ENCODE results near the gene DCAF8L2.
"Not testable (repeated sequence)": the region's sequence is repeated elsewhere in the genome, so short reads cannot be mapped to it uniquely, and the experiment has no call there.

DCAF8L2 gene

GRCh38 chrX:27680726-27681125 is 90.6 kb downstream of the DCAF8L2 start:
- no peak for DNase-seq

- not testable (repeated sequence) for DNase-seq
These were observed 93.5 kb downstream of the DCAF8L2 start for GRCh38 chrX:27683566-27684208.

GRCh38 chrX:27694667-27695066 is 104.5 kb downstream of the DCAF8L2 start:
- DNase-seq: no peak

- DNase-seq: no peak
These were observed 116.4 kb downstream of the DCAF8L2 start for GRCh38 chrX:27706526-27706925.

GRCh38 chrX:27715610-27716009 is 125.5 kb downstream of the DCAF8L2 start:
- no peak for DNase-seq

- no peak for DNase-seq
These were observed 138.1 kb downstream of the DCAF8L2 start for GRCh38 chrX:27728291-27728690.

GRCh38 chrX:27731962-27732361 is 141.8 kb downstream of the DCAF8L2 start:
- no peak for DNase-seq

GRCh38 chrX:27735914-27736313 is 145.8 kb downstream of the DCAF8L2 start:
- no peak for DNase-seq

GRCh38 chrX:27740933-27741332 is 150.8 kb downstream of the DCAF8L2 start:
- no peak for DNase-seq

- DNase-seq: not testable (repeated sequence)
These were observed 153.4 kb downstream of the DCAF8L2 start for GRCh38 chrX:27743521-27743920.

GRCh38 chrX:27746516-27746915 is 156.4 kb downstream of the DCAF8L2 start:
- DNase-seq: no peak

GRCh38 chrX:27750298-27750697 is 160.2 kb downstream of the DCAF8L2 start:
- DNase-seq: not testable (repeated sequence)

- no peak for DNase-seq
These were observed 161.8 kb downstream of the DCAF8L2 start for GRCh38 chrX:27751976-27752375.

- DNase-seq: no peak
These were observed 175.6 kb downstream of the DCAF8L2 start for GRCh38 chrX:27765718-27766117.

GRCh38 chrX:27767387-27767786 is 177.2 kb downstream of the DCAF8L2 start:
- DNase-seq: no peak

- no peak for DNase-seq
These were observed 185.8 kb downstream of the DCAF8L2 start for GRCh38 chrX:27775984-27776383.

- no peak for DNase-seq
These were observed 206.6 kb downstream of the DCAF8L2 start for GRCh38 chrX:27796640-27797257.

GRCh38 chrX:27797575-27797974 is 207.4 kb downstream of the DCAF8L2 start:
- DNase-seq: no peak
